OCI-LY7 (cell line): ENCODE data around the gene PARD3B.

Experiments
- EZH2phosphoT487 ChIP-seq: fragments of 200-600 bp; sonication (generic); IDR thresholded peaks from 2 replicates; pipeline ENCODE4 v1.6.1; 2018; ENCODE audit warnings: low read depth, borderline replicate concordance, mild to moderate bottlenecking, mixed run types, antibody characterized with exemption, low read length, moderate library complexity, mixed read lengths
- TF ChIP-seq, protein P1 (sequence below): fragments of 200-600 bp; sonication (generic); conservative IDR thresholded peaks from 2 replicates; pipeline ENCODE4 v1.5.1; 2014; ENCODE audit warnings: mild to moderate bottlenecking, antibody characterized with exemption, low read length, moderate library complexity, mixed read lengths

DNA sequence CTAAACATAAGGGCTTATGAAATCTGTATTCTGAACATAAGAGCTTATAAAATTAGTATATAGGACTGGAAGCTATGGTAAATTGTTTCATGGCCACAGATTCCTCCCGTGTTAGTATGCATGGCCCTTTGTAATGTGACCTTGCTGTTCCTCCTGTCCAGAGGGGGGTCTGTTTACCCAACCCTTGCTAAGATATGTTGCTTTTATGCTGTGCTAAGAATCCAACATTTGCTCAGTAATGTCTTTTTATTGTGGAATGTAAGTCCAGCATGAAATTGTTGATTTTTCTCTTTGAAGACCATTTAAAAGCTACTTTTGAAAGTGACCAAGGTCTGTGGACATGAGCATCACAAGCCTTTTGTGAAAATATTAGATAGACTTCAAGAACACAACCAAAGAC lies 485.4 kb downstream of the PARD3B start:
- TF ChIP-seq, protein P1, sequence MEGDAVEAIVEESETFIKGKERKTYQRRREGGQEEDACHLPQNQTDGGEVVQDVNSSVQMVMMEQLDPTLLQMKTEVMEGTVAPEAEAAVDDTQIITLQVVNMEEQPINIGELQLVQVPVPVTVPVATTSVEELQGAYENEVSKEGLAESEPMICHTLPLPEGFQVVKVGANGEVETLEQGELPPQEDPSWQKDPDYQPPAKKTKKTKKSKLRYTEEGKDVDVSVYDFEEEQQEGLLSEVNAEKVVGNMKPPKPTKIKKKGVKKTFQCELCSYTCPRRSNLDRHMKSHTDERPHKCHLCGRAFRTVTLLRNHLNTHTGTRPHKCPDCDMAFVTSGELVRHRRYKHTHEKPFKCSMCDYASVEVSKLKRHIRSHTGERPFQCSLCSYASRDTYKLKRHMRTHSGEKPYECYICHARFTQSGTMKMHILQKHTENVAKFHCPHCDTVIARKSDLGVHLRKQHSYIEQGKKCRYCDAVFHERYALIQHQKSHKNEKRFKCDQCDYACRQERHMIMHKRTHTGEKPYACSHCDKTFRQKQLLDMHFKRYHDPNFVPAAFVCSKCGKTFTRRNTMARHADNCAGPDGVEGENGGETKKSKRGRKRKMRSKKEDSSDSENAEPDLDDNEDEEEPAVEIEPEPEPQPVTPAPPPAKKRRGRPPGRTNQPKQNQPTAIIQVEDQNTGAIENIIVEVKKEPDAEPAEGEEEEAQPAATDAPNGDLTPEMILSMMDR, result no peak
- TF ChIP-seq EZH2phosphoT487, result no peak
